Dedifferentiated amniotic fluid mesenchymal stem cell (primary cell): ENCODE measurements around the gene MAP4K3.

Experiments
- DNase-seq: peaks from one replicate; pipeline ENCODE4 v3.0.0-alpha.2; 2016; ENCODE audit errors: extremely low spot score

Gene MAP4K3

GRCh38 chr2:39436592-39437521, at the start of gene MAP4K3:
TSS of gene MAP4K3 (minus strand) at chr2:39437285. CDS start at chr2:39436987, 298 bp downstream.
- DNase-seq = peak; percentile 86

DNA sequence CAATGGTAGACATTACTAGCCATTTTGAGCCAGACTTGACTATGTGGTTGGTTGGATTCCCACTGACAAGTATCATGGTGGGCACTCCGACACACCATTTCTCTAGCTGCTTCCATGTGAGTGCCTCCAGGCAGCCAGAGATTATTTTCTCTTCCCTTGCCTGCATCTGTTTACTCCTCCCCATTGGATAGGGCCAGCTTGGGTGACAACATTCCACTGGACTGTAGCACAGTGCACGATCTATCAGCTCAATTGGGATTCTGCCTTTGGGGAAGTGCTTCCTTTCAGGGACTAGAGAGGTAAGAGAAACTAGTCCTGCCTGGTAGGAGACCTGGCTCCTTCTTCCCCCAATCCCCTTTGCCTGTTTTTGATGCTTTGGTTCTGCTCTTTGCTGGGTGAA, 49.0 kb upstream of the MAP4K3 start:
- no peak for DNase-seq

- DNase-seq = no peak
Observed at GRCh38 chr2:39484620-39485495, 47.8 kb upstream of the MAP4K3 start.

GRCh38 chr2:39484206-39484605, 47.1 kb upstream of the MAP4K3 start:
- no peak for DNase-seq

DNA sequence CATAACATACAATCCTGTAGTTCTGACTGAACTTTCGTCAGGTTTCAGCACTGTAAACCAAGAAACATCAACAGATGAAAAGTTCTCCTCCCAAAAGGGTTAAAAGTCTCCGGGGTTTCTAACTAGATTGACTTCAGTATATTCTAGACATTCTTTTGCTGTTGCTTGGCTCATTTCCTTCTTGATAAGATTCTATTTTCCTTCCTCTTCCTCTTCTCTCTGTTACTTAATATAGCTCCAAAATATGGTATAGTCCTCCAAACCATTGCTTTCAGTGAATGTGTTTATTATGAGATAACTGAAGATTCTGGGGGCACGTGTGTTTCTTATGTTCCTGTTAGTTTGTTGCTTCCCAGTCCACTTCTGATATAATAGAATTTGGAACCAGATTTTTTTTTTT, 46.4 kb upstream of the MAP4K3 start:
- DNase-seq = no peak

DNA sequence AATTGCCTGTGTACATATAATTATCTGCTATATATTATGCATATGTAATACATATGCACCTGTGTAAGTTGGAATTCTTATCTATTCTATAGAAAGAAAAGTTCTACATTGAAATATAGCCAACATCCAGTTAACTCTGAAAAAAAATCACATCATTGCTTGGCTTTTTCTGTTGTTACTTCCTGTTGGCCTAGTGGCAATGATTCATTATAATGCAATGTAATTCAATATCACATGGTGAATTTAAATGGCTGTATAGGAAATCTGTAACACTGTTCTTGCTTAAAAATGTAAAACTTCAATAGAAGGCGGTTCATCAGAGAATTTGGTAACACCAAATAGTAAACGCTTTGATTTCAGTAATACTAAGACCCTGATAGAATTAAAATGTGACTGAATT, 44.5 kb upstream of the MAP4K3 start:
- DNase-seq = peak; percentile 61

DNA sequence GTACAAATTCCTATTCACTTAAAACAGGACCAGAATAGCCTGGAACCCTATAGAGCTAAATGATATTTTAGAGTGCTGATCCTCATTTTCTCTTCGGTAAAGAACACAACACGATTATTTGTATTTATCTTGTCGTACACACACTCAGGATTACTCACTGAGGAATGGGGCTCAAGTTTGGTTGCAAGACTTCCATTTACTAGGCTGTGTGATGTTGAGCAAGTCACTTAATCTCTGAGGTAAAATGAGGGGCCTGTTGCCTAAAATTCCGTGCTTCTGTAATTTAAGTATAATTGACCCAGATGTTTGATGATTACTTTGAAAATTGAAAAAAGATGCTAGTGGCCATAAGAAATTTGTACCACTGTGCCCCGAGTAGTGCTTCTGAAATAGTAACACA, 42.6 kb upstream of the MAP4K3 start:
- no peak for DNase-seq

- no peak for DNase-seq
Observed at GRCh38 chr2:39479053-39479670, 42.1 kb upstream of the MAP4K3 start.

- no peak for DNase-seq
Observed at GRCh38 chr2:39476524-39476923, 39.4 kb upstream of the MAP4K3 start.

DNA sequence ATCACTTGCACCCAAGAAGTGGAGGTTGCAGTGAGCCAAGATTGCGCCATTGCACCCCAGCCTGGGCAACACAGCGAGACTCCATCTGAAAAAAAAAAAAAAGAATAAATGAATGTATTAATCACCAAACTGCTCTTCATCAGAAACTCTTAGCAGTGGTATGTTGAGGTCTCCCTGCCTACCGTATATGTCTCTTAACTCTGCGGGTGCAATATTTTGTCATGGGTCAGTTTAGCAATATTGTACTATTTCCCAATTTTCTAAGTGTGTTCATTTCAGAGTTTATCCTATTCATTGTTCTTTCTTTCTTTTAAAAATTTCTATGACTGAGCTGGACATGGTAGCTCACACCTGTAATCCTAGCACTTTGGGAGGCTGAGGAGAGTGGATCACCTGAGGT, 37.9 kb upstream of the MAP4K3 start:
- DNase-seq = no peak

DNA sequence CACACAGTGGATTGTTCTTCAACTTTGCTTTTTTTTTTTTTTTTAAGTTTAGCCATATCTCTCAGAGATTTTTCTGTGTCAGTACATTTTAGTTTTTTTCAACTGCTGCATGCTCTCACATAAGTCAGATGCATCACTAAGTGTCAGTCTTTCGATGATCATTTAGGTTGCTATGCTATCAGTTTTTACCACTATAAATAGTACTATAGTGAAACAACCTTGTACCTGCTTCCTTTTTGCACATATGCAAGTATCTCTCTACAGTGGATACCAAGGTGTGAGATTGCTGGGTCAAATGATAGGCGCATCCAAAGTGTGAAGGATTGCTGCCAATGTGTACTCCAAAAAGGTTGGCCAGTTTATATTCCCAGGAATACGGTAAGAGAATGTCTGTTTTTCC, 33.5 kb upstream of the MAP4K3 start:
- DNase-seq = no peak

- no peak for DNase-seq
Observed at GRCh38 chr2:39469807-39470206, 32.7 kb upstream of the MAP4K3 start.

DNA sequence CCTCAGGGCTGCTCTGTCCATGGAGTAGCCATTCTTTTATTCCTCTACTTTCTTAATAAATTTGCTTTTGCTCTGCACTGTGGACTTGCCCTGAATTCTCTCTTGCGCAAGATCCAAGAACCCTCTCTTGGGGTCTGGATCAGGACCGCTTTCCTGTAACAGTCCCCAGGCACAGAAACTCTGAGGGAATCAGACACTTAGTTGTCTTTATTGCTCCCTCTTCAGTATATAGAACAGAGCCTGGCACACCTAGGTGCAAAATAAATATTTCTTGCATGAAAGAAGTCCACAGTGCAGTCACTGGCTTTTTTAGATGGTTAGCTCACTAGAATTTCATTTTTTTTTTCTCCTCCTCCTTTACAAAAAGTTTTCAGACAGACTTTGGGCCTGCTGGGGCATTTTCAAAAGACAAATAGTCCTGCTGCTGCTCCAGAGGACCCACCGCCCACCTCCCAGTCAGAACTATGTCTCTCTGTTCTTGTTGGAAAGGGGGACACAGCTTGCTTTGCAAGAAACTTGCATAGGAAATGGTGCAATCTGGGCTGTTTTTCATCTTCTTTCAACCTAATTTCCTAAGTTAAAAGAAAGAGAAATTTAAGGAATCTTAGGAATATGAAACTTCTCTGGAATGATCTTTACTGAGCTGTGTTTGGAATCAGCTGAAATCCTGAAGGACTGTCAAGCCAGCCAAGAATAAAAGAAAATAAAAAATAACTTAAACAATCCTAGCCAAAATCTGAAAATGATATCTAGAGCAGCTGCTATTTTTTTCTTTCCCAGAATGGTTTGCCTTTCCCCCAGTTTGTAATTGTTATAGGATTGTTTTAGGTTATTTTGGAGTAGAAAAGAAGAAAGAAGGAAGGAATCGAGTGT, 31.7 kb upstream of the MAP4K3 start:
- peak; percentile 68 for DNase-seq

GRCh38 chr2:39466311-39466710, 29.2 kb upstream of the MAP4K3 start:
- no peak for DNase-seq

GRCh38 chr2:39464864-39465263, 27.8 kb upstream of the MAP4K3 start:
- DNase-seq = no peak

DNA sequence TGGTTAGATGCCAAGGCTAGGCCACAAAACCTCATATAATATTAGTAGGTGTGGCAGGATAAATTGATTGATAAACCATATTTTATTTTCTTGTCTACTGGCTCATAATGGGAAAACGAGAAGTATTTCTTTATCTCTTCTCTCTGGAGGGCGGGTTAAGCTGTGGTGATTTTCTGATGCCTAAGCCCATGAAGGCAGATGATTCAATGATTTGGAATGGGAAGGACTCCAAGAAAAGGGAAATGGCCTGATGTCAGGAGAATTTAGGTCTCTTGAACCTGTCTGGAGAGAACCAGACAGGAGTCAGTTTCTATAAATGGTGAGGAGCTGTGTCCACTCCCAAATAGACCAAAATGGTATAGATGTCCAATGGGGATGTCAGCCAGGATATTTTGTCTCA, 18.7 kb upstream of the MAP4K3 start:
- DNase-seq = no peak

DNA sequence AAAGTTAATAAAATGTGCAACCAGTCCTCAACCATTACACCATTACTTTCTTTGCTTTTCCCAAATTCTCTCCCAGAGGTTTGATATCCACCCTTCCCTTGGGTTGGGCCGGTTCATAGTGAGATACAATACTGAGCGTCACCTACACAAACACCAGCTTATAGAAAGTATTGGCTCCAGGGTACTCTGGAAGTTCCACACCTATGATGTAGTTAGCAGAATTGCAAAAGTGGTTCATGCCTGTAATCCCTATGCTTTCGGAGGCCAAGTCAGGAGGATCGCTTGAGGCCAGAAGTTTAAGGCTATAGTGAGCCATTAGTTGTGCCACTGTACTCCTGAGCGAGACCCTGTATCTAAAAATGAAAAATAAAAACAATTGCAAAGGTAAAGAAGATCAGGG, 15.3 kb upstream of the MAP4K3 start:
- DNase-seq = no peak

DNA sequence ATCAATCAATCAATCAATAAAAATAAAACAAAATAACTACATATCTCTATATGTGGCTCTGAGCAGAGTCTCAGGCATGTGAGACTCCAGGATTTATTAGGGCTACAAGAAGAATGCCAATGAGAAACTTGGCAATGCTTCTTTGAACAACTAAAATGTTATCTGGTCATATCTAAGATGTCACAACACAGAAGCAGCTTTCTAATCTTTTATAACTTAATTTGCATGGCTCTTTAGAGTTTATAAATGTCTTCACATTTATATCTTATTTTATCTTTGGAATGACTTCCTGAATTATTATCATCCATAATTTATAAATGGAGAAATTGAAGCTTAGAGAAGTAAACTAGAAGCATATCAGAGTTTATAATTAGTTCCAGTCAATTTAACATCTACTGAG, 14.9 kb upstream of the MAP4K3 start:
- no peak for DNase-seq

- DNase-seq = no peak
Observed at GRCh38 chr2:39448169-39448502, 11.1 kb upstream of the MAP4K3 start.

GRCh38 chr2:39447266-39448168, 10.4 kb upstream of the MAP4K3 start:
- no peak for DNase-seq
